ENCODE data around the gene TMEM260. TPM values are rescaled to one million over a fixed set of nuclear protein-coding genes. Genes with fewer than 3 reads are reported as not detected.
A peak's percentile ranks its signal among the peaks of the same experiment; 100 is the strongest.

TMEM260 gene
- total RNA-seq (2014; rRNA removed; shearing (Covaris generic)), result 8.6 and 12.3 TPM in 2 replicates

DNA sequence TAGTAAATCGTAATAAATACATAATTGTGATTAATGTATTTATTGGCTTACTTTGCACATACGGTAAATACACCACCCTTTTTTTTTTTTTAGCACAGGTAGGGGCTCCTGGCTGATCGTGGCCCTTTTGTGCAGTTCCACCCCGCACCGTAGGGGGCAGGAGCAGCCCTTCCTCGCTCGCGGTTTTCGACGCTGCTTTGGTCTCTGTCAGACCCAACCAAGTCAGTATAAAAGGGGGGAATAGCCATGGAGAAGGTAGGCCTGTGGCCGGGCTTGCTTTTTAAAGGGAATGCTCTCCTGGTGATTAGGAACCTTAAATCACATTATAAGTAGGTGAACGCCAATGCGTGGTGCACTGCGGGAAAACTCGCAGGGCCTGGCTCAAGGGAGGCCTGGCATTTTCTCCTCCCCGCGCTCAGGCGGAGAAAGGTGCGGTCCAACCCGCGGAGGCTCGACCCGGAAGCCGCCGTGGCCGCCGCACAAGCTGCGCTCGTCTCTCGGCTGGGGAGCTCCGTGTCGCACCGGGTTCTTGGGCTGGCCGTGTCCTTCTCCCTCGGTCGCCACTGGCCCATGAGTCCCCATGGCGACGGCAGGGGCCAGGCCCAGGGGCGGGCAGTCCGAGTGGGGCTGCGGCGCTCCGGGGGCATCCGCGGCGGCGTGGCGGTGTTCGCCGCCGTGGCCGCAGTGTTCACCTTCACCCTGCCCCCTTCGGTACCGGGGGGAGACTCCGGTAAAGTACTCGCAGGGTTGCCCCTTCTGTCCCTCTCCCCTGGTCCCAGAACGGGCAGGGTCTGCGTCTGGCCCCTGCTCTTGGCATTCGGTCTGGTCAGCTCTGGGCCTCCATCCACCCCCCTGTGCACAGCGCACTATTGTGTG is at the start of gene TMEM260:
Gene TMEM260 (plus strand): TSS at position 454 of the 876 bp plus-strand sequence. CDS start 117 bp downstream, at position 571.
- DNase-seq (ENCODE audit: low read depth), result peak; percentile 93

DNA sequence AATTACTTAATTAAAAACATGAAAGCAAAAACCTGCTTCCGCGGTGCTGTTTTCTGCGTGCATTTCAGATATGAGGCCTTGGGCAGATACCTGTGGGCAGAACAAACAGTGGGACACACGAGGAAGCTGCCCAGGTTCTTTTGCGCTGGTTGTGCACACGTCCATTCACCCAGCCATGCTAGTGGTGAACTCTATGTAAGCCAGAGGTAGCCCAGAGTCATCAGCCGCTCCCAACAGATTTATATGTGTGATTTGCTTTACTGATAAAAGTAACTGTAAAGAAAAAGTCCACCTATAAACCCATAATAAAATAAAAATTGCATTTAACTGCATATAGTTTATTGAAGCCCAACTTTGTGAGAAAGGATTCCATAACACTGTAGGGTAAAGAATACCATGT is 47.1 kb upstream of the TMEM260 start:
- no peak for DNase-seq (ENCODE audit: low read depth)

DNA sequence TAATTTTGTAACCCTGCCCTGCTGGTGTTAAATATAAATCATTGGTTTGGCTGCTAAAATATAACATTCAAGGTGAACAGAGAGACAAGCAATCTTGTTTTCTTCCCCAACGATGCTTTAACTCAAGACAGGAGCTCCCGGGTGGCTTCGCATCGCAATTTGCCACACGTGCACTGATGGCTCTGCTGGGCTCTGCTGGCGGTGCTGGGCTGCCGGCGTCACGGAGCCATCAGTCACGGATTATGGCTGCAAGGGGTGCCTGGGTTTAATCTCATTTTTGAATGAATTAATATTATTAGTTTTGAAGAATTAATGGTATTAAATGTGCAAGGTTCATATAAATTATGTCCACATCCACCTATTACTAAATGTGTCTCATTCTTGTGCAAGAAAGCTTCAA is 44.9 kb upstream of the TMEM260 start:
- DNase-seq (ENCODE audit: low read depth), result no peak

DNA sequence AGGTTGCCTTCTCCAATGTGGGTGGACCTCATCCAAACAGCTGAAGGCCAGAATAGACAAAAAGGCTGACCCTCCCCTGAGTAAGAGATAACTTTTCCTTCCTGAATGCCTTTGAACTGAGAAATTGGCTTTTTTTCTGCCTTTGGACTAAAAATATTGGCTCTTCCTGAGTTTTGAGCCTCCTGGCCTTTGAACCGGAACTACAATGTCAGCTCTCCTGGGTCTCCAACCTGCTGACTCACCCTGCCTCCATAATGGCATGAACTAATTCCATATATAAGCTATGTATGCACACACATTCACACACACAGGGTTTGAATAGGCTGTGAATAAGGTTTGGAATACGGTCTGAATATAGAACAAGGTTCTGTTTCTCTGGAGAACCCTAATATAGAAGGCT is 39.7 kb upstream of the TMEM260 start:
- no peak for DNase-seq (ENCODE audit: low read depth)

DNA sequence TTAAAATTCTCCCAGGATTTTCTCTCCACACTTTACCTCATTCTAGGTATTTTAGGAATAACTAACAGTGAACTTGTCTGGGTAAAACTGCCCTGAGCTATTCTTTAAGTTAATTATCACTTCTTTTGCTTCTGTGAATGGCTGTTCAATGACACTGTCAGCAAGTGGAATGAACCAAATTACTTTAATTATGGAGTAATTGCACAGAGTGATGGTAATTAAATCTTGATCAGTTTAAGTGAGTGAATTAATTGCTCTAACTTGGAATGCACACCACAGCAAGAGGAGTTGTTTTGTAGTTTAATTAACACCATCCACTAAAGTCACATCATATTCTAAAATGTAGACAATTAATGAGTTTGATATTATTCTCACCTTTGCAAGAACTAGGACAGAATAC is 36.2 kb upstream of the TMEM260 start:
- DNase-seq (ENCODE audit: low read depth), result no peak

DNA sequence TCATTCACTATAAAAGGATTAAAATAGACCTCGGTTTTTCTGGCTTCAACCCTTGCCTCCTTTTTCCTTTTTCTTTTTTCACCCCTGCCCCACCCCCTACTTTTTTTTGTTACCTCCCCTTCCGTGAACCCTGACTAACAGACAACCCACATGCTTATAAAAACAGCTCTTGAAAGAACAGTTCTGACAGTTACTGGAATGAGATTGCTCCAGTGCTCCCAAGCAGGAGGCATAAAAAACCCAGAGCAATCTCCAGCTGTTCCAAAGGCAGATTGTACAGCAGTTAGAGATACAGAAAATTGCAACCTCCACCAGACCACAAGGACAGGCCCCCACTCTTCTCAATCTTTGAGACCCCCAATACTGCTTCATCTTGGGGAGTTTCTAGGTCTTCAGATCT is 29.9 kb upstream of the TMEM260 start:
- no peak for DNase-seq (ENCODE audit: low read depth)

DNA sequence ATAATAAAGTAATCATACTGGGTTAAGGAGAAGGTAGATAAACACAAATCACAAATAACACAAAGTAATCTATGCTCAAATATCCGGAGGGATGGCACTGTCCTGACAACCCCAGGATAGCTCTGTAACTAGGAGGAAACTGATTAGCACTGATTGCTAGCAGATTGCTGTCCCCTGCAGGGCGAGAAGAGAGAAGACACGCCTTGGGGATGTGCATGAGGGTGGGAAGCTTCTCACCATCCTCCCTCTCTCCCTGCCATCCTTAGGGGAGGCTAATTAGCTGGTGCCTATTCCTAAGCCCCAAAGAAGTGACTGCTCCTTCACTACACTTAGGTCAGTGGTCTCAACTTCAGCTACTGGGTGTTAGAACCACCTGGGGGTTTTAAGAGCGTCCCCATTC is 27.0 kb upstream of the TMEM260 start:
- DNase-seq (ENCODE audit: low read depth), result no peak

DNA sequence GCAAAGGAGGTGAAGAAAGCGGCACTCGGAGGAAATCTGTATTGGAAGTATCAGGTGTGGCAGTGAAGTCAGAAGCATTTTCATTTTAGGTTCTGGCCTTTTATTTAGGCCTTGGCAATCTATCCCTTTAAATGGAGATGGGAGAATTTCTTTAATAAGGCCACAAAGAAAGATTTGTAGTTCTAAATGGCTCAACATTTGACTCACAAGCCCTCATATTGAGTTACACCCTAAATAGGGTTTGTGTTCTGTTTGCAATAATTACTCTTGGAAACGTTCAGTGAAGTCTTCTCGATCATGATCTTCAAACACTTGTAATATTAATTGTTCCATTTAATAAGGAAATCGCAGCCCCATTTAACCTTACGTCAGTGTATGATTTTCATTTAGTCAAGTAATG is 25.3 kb upstream of the TMEM260 start:
- no peak for DNase-seq (ENCODE audit: low read depth)

DNA sequence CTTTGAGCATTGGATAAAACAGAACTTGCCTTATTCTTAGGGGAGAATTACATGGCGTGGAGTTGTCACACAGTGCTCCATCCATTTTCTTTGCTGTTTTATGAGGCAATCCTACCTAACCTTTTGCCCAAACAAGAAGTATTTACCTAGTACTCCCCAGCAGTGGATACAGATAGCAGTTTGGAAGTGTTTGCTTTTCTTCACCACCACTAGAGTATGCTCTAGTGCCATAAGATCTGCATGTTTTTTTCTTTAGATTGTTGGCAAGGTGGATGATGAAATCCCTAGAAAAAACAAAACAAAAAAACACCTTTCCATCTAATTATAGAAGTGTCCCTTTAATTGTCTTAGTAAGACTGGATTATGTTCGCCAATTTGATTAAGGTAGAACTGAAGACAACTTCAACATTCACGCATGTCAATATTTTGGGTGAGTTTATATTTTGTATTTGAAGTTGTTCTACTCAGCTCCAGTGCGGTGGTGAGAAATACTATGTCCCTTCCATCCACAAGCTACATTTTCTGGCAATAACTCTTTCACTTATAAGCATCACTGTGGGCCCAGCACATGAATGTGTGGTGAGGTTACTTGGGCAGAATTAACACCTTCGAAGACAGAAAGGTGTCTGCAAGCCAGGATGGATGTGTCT is 23.6 kb upstream of the TMEM260 start:
- peak; percentile 17 for DNase-seq (ENCODE audit: low read depth)

DNA sequence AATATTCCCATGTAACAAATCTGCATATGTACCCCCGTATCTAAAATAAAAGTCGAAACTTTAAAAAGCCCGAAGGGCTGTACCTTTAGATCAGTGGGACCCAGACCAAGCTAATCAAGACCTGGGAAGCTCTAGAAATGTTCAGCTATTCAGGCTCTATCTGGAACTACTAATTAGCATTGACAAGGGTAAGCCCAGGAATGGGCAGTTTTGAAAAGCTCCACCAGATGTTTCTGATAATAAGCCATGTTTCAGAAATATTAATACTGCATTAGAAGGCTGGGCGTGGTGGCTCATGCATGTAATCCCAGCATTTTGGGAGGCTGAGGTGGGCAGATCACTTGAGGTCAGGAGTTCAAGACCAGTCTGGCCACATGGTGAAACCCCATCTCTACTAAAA is 20.4 kb upstream of the TMEM260 start:
- no peak for DNase-seq (ENCODE audit: low read depth)

DNA sequence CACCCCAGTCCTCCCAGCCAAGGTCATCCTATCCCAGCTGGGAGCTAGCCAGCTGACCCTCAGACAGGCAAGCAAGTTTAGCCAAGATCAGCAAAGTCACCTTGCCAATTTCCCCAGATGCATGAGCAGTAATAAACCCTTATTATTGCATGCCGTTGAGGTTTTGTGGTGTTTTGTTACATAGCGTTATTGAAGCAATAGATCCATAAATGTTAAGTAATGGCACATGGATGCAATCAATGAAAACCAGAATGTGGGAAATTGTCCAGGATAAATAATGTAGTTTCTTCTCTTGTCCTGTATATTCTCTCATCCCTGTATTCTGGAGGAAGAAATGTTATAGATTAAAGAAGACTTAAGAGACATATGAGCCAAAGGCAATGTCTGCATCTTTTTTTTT is 18.0 kb upstream of the TMEM260 start:
- no peak for DNase-seq (ENCODE audit: low read depth)

DNA sequence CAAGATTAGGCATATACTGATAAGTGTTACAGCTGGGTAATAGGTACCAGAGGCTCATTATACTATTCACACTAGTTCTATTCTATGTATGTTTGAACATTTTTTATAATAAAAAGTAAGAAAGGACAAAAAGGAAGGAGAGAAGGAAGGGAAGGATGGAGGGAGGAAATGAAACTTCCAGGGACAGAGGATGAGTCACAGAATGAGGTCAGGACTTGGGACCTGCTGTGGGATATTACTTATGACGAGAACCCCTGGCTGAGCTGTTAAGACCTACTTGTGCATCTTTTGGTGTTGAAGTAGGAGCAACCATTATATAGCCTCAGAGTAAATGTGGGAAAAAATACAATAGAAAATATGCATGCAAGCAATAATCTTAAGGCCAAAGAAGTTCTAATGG is 16.7 kb upstream of the TMEM260 start:
- no peak for DNase-seq (ENCODE audit: low read depth)

DNA sequence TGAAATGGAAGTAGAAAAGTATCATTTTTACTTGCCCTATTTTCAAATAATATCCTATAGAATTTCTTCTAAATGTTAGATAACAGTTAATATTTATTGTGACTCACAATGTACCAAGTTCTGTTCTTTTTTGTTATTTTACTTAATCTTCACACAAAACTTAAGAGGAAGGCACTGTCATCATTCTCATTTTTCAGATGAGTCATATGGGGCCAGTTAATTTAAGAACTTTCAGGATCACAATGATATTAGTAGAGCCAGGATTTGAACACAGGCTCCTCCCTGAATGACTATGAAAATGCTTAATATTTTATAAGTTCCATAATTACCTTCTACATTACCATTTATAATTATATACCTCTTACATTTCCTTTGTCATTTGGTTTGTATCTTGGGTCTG is 10.4 kb upstream of the TMEM260 start:
- no peak for DNase-seq (ENCODE audit: low read depth)

DNA sequence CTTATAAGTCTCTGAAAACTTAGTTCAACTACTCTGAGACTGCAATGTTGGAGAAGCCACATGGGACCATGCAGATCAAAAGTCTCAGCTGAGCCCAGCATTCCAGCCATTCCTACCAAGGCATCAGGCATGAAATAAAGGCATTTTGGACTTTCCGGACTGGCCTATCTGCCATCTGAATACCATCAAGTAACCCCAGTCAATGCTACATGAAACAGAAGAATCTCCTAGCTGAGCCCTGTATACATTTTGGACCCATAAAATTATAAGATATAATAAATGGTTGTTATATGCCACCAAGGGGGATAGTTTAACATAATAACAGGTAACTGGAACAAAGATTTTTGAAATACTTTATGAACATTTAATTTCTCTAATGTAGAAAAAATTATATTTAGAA is 9.3 kb upstream of the TMEM260 start:
- DNase-seq (ENCODE audit: low read depth), result no peak

DNA sequence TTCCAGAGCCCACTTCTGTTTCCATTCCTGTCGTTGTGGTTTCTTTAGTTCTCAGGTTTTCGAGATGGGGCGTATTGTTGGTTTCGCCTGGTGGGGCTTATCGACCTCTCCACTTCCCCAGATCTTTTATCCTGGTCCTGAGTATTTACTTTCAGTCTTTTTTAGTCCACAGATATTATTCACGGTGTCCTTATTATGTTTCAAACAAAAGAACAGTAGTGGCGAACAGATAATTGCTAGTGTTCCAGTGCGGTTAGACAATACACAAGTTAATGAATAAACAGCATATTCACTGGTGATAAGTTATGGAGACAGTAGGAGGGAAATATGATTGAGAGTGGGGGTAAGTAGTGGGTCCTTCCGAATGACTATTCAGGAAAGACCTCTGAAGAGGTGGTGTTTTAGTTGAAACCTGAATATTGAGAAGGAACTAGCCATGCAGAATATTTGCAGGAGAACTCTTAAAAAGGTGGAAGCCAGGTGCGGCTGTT is 668 bp downstream of the TMEM260 start:
- DNase-seq (ENCODE audit: low read depth), result no peak

DNA sequence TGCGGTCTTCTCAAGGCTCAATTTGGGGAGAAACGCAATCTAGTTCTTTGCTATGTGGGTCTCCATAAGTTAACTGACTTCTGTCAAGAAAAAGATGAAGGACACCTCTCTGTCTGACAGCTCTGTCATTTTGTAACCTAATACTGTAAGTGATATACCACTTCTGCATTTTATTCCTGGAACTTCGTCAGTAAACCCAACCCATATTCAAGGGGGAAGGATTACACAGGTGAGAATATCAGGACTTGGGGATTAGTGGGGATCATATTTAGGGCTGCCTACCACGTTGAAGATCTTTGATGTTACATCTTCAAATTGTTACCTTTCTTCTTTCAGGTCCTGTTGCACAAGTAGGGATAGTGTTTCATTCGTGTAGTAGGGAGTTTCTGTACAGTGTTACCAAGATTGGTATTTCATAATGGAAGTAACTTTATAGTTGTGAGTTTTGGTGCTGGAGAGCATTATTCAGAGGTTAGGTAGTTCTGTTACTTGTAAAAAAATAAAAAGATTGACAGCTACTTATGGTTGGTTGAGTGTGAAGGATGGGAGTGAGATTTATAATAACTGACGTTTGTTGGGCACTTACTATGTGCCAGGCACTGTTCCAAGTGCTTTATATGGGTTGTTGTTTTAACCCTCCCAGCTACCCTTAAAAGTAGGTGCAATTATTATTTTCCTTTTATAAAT is 1.6 kb downstream of the TMEM260 start:
- DNase-seq (ENCODE audit: low read depth), result no peak

DNA sequence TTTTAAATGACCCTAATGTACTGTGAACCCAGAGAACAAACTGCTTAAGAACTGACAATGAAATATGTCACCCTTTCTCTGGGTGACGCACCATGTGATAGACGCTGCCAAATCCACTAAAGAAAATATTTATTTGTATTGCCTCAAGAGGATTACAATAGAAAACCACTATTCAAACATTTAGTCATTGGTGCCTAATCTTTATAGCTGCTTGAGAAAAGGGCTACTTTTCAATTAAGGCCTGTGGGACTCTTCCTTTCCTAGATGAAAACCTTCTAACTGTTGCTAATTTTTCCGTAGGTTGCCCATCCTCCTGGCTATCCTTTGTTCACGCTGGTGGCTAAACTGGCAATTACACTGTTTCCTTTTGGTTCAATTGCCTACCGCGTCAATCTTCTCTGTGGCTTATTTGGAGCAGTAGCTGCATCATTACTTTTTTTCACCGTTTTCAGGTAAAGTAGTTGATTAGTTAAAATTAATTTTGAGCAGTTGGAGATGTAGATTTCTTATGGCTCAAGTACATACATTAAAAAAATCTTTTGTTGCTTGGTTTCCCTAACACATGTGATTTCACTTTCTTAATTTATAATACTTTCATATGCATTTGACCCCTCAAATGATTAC is 6.0 kb downstream of the TMEM260 start:
- peak; percentile 61 for DNase-seq (ENCODE audit: low read depth)

DNA sequence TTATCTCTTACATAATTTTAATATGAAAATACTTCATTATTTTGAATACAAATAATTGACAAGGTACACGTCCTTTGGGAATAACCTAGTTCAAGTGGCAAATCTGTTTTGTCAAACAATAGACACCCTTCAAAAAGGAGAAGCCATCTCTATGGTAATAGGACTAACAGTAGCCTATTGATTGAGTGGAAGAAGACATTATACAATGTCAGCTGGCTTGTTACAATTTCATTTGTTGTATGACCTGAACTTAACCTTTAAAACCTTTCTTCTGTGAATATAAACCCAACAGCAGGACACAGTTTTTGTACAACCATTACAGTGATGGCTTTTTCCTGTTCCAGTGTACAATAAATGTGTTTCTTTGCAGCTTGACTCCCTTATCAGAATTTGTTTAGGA is 8.1 kb downstream of the TMEM260 start:
- DNase-seq (ENCODE audit: low read depth), result no peak

DNA sequence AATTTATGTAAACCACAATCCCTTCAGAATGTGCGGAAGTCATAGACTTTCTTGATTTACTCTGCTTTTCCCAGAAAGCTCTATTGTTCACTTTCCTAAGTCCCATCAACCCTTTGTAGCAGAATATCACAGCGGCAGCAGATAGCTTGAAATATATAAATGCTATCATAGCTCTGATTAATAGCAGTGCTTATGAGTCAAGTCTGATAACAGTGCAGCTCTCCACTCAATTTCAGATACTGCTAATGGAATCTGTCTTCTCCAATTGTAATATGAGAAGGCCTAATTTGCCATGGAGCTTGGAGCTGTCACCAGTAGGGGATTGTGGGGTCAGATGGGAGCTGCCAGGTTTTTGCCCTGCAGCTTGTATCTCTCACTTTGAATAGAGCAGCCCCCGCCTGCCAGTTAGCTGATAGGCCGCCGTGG is 10.9 kb downstream of the TMEM260 start:
- no peak for DNase-seq (ENCODE audit: low read depth)

DNA sequence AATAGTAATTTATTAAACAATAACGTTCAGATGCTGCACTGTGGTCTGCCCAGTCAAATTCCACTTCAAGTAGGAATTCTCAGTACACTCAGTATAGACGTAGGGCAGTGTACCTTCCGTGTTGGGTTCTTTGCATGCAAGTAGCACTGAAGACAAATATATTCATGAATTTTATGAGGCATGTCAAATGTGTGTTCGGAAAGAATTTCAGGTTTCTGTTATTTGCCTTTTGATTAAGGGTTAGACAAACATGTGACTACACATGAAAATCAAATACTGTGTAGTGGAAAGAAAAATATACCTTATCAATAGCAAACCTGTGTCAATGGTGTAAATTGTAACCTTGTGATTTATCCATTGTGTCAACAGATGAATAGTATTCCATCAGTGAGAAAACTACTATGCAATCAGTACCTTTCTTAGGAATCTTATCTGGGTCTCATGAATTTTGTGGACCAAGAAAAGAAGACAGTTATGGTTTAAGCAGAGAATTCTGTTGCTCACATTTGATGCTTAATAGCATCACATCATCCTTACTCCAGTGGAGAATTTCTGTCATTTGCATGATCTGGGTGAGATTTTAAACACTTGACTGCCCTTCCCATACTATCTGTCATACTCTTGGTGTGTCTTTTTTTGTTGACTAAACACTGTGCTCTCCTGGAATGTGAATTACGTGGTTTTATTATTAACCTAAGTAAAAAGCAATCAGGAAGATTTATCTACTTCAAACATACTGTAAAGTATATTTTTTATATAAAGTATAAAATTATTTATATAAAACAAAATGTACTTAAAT is 13.3 kb downstream of the TMEM260 start:
- DNase-seq (ENCODE audit: low read depth), result no peak

DNA sequence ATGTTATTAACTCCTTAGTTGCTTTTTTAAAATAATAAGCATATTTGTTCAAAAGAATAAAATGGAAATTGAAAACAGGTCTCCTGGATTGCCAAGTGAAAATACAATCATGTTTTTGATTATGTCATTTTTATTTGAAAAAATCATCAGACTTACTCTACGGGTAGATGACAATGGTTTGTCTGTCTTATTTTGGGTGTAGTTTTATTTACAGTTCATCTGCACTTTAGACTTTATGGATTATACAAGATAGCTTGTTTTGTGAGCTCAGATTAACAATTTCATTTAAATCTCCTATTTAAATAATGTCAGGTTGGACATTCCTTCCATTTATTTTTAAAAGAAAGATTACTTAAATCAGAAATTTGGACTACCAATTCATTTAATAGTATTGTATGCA is 14.8 kb downstream of the TMEM260 start:
- no peak for DNase-seq (ENCODE audit: low read depth)
